ENCODE measurements around the gene BTBD1.

Gene BTBD1

DNA sequence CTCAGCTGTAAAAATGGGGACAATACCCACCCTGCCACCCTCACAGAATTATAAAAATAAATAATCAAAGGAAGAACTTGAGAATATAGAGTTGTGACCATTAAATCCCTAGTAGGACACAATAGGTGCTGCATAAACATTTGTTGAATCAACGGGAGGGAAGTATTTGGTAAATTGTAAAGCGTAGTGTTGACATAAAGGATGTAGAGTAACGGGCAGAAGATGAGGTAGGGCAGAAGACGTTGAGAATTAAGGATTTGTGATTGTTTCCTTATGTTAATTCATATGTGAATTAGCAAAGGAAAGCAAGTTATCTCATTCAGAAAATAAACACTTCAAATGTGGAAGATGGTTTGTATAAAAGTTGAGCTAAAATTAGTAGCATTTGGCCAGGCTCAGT, 73.9 kb downstream of the BTBD1 start:
- no peak for DNase-seq (ENCODE audit: low read depth)

DNA sequence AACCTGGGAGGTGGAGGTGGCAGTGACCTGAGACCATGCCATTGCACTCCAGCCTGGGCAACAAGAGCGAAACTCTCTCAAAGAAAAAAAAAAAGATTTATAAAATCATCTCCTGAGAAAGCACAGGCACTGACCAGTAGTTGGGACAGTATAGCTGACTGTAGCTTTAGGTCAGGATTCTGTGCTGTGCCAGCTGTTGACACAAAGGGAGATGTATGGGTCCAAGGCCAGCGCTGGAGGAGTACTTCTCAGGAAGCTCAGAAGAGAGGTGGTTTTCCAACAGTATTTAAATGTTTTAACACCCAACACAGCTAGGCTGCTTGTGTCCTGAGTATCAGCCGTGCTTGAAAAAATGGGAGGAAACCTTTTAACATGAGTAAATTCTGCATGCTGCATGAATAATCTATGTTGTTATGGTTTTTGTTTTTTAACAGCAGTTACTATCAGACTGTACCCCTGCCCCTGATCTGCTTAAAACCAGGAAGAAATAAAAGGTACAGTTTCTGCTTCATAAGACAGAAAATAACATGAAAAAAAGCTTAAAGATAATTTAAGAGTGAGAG, 74.5 kb downstream of the BTBD1 start:
- DNase-seq (ENCODE audit: low read depth), result no peak

DNA sequence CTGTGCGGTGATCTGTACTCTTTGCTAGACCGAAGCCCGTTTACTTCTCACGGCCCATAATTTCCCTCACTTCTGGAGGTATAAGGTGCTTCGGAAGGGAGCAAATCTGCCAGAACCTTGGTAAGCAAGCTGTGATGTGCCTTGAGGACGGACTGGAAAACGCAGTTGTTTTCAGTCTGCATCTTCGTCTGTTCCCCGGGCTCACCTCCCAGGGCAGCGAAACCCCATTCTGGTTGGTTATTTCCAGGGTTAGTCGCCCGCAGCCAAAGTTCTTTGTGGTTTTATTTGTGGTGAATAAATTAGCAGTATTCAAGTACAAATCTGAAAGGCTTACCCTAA, 80.6 kb downstream of the BTBD1 start:
- peak; percentile 1 for DNase-seq (ENCODE audit: low read depth)

- peak; percentile 84 for DNase-seq (ENCODE audit: low read depth)
These were observed 81.2 kb downstream of the BTBD1 start, which contains the start of gene RAMAC for GRCh38 chr15:82985688-82986441. RAMAC (plus strand) TSS chr15:82986210; CDS start chr15:82989019, 2,809 bp downstream.

GRCh38 chr15:82980981-82981380, 86.1 kb downstream of the BTBD1 start:
- DNase-seq (ENCODE audit: low read depth), result no peak

DNA sequence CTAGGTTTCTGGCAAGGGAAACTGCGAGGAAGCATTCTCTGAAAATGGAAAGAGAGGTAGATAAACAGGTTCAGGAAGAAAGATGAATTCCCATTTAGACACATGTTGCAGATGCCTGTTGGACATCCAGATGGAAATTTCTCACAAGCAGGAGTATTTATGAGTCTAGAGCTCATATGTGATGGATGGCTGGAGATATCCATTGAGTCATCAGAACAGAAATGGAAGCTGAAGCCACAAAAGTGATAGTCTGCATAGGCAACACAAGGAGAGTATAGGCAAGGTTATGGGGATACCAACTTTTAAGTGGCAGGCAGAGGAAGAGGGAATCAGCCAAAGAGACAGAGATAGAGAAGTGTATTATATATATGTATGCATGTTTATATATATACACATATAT, 87.3 kb downstream of the BTBD1 start:
- no peak for DNase-seq (ENCODE audit: low read depth)

DNA sequence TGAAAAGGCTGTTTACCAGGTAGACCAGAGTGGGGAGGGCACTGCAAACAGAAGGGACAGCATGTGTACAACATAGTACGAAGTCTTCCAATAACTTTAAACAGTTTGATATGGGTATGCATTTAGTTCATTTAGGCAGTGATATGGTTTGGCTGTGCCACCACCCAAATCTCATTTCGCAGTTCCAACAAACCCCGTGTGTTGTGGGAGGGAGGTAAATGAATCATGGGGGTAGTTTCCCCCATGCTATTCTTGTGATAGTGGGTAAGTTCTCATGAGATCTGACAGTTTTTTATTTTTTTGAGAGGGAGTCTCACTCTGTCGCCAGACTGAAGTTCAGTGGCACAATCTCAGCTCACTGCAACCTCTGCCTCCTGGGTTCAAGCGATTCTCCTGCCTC, 88.6 kb downstream of the BTBD1 start:
- DNase-seq (ENCODE audit: low read depth), result no peak

DNA sequence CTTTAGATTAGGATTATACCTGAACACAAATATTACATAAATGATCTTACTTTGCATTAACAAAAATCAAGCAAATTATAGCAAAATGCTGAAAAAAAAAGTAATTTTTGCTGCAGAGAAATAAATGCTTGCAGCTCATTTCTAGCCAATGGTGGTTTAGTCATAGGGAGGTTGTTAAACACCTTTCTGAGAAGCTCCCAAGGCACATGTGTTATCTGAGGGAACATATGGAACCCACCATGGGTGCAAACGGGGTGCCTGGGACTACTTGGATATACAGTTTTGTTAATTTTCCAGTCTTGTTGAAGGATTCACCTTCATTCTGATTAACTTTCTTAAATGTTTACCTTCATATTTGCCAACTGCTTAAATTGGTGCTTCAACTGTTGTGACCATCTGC, 90.0 kb downstream of the BTBD1 start:
- no peak for DNase-seq (ENCODE audit: low read depth)

DNA sequence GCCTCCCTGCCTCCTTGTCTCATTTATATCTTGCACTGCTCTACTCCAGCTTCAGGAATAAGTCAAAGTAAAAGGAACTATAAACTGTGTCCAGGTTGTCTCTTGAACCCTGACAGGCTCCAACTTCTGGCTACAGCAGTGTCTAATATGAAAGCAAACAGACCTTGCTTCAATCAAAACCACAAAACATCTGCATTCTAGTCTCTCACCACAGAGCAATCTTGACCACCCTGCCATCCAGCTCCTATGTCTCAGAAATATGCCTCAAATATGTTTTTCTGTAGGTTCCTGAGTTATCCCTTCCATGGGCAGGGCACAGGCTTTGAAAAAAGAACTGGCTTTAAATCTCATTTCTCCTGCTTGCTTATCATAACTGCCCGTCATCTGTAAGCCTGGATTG, 94.1 kb downstream of the BTBD1 start:
- no peak for DNase-seq (ENCODE audit: low read depth)

DNA sequence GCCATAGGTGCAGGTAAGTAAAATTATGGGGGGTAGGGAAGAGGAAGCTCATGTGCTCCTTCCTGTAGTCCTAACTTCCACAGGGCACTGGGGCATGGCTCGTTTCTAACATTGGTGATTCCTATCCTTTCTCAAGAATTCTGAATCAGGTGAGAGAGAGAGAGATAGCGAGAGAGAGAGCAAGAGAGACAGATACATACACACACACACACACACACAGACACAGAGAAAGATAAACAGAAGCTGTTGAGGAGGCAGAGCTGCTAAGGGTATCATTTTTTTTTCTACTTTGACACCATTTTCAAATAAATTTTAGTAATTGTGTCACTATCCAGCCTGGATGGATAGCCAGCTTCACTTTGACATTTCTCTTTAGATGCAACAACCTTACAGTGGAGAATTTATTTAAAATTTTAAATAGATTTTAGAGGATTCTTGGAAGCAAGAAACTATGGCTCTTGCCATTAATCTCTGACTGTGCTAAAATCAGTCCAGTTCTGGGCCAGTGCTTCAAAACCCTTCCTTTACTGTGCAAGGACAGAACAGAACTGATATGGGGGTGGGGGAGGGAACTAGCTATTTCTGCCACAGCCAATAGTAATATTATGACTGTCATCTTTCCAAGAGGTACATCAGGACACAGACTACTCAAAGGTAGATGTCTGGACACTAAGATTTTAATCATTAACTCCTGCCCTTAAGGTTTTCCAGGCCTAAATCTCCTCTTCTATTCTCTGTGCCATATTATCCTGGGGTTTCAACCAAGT, 95.7 kb downstream of the BTBD1 start:
- no peak for DNase-seq (ENCODE audit: low read depth)

- no peak for DNase-seq (ENCODE audit: low read depth)
These were observed 96.4 kb downstream of the BTBD1 start for GRCh38 chr15:82970696-82971095.

DNA sequence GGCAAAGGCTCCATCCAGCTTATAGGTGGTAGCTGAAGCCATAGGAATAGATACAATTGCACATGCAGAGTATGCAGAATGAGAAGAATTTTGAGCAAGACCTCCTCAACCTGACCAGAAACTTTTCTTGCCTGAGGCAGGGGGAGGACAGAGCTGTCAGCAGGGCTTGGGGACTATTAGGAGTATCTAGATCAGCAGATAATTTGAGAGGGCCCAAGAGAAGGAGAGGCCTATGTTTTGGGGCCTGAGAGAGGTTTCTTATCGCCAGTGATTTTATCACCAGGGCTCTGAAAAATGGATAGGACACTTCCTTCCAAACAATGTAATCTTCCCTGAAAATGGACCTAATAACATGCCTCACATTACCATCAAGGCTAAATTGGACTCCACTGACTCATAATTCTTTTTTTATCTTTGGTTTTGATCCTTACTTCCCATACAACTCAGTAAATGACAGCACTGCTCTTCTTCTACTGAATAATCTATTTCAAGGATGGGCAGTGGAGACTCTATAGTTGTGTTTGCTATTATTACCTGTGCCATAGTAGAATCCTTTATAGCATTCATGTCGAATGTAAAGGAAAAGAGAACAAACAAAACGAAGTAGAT, 96.9 kb downstream of the BTBD1 start:
- DNase-seq (ENCODE audit: low read depth), result no peak

- no peak for DNase-seq (ENCODE audit: low read depth)
These were observed 97.7 kb downstream of the BTBD1 start for GRCh38 chr15:82969353-82969752.

GRCh38 chr15:82968066-82968465, 99.0 kb downstream of the BTBD1 start:
- no peak for DNase-seq (ENCODE audit: low read depth)

- DNase-seq (ENCODE audit: low read depth), result no peak
These were observed 100.4 kb downstream of the BTBD1 start for GRCh38 chr15:82966671-82967071.

All from stimulated activated CD8-positive, alpha-beta memory T cell treated with anti-CD3 and anti-CD28 coated beads, Interleukin-15, amount 100 ng/mL, for 1 hour (primary cell).